Lower leg skin (tissue), 3 donors: Measurements from ENCODE around the gene PTGR3.

ENCODE experiments used
- POLR2A ChIP-seq, 2 donors: fragments of 450-650 bp; IDR thresholded peaks; one replicate each; pipeline ENCODE4 v1.6.1; 2016 to 2017; ENCODE audit warnings: antibody characterized with exemption in 2 of 2, mild to moderate bottlenecking in 1 of 2, moderate library complexity in 1 of 2
- TF ChIP-seq, protein P1 (sequence below), 3 donors: fragments of 450-650 bp; IDR thresholded peaks; one replicate each; pipeline ENCODE4 v1.5.1; 2016; ENCODE audit warnings: antibody characterized with exemption in 3 of 3, mild to moderate bottlenecking in 3 of 3, moderate library complexity in 2 of 3

GRCh38 chr18:75211626-75211952 is 2.6 kb upstream of the PTGR3 start:
- TF ChIP-seq, protein P1, sequence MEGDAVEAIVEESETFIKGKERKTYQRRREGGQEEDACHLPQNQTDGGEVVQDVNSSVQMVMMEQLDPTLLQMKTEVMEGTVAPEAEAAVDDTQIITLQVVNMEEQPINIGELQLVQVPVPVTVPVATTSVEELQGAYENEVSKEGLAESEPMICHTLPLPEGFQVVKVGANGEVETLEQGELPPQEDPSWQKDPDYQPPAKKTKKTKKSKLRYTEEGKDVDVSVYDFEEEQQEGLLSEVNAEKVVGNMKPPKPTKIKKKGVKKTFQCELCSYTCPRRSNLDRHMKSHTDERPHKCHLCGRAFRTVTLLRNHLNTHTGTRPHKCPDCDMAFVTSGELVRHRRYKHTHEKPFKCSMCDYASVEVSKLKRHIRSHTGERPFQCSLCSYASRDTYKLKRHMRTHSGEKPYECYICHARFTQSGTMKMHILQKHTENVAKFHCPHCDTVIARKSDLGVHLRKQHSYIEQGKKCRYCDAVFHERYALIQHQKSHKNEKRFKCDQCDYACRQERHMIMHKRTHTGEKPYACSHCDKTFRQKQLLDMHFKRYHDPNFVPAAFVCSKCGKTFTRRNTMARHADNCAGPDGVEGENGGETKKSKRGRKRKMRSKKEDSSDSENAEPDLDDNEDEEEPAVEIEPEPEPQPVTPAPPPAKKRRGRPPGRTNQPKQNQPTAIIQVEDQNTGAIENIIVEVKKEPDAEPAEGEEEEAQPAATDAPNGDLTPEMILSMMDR (IDR thresholded peaks at IDR 0.05), result no peak
- TF ChIP-seq POLR2A (IDR thresholded peaks at IDR 0.05), result no peak
